ENCODE results near the gene ZSCAN16. TPM values are rescaled to one million over a fixed set of nuclear protein-coding genes. Genes with fewer than 3 reads are reported as not detected.

The ZSCAN16 gene
- total and polyA plus RNA-seq, 2 of the 13 experiments (the other 11 are each of a cell fraction or from before 2014, with no cell fraction given), result 5.7 to 12.7 TPM

DNA sequence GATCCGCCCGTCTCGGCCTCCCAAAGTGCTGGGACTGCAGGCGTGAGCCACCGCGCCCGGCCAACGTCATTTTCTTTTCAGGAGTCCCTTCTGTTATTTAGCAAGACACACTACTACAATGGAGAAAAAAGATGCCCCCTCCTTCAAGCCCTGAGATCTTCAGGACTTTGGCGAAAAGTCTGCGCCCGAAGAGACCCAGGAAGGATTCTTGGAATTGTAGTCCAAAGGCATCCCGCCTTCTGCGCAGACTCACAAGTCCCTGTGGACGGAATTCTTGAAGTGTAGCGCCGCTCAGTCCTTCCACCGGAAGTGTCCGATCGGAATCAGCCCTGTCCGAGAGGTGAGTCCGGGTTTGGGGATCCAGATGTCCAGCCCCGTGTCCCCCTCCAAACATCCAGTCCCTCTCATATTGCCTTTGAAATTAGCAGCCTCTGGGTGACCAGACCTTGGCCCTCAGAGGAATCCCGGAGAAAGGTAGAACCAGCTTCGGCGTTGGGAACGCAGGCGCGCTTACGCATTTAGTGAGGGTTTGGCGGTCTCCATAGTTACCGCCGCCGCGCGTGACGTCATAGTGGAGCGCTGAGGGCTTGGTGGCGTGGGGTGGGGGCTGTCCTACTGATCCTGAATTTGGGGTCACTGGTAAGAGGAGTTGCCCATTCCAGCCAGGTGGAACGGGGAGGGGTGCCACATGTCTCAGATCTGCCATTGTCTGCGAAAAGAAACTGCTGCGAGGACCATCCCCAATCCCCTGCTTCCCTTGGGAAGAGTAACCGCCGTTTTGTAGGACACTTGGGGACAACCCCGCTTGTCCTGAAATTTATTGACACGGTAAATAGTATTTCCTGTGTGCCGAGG is 43.6 kb upstream of the ZSCAN16 start (continued):
- TF ChIP-seq, protein P1, sequence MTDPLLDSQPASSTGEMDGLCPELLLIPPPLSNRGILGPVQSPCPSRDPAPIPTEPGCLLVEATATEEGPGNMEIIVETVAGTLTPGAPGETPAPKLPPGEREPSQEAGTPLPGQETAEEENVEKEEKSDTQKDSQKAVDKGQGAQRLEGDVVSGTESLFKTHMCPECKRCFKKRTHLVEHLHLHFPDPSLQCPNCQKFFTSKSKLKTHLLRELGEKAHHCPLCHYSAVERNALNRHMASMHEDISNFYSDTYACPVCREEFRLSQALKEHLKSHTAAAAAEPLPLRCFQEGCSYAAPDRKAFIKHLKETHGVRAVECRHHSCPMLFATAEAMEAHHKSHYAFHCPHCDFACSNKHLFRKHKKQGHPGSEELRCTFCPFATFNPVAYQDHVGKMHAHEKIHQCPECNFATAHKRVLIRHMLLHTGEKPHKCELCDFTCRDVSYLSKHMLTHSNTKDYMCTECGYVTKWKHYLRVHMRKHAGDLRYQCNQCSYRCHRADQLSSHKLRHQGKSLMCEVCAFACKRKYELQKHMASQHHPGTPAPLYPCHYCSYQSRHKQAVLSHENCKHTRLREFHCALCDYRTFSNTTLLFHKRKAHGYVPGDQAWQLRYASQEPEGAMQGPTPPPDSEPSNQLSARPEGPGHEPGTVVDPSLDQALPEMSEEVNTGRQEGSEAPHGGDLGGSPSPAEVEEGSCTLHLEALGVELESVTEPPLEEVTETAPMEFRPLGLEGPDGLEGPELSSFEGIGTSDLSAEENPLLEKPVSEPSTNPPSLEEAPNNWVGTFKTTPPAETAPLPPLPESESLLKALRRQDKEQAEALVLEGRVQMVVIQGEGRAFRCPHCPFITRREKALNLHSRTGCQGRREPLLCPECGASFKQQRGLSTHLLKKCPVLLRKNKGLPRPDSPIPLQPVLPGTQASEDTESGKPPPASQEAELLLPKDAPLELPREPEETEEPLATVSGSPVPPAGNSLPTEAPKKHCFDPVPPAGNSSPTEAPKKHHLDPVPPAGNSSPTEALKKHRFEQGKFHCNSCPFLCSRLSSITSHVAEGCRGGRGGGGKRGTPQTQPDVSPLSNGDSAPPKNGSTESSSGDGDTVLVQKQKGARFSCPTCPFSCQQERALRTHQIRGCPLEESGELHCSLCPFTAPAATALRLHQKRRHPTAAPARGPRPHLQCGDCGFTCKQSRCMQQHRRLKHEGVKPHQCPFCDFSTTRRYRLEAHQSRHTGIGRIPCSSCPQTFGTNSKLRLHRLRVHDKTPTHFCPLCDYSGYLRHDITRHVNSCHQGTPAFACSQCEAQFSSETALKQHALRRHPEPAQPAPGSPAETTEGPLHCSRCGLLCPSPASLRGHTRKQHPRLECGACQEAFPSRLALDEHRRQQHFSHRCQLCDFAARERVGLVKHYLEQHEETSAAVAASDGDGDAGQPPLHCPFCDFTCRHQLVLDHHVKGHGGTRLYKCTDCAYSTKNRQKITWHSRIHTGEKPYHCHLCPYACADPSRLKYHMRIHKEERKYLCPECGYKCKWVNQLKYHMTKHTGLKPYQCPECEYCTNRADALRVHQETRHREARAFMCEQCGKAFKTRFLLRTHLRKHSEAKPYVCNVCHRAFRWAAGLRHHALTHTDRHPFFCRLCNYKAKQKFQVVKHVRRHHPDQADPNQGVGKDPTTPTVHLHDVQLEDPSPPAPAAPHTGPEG (CRISPR knock-in tag; IDR thresholded peaks at IDR 0.05), result peak; percentile 89
- no peak for TF ChIP-seq ZNF773 (CRISPR knock-in tag; IDR thresholded peaks at IDR 0.05; ENCODE audit: borderline replicate concordance)
- TF ChIP-seq, protein P2, sequence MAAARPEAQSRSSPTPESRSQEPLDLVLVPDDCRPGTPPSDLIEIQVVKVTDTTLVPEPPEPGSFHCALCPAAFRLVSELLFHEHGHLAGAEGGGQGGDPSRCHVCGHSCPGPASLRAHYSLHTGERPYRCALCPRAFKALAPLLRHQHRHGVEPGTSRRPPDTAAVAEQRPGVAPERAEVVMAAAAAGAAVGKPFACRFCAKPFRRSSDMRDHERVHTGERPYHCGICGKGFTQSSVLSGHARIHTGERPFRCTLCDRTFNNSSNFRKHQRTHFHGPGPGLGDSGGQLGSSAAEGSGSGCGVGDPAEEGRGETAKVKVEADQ (CRISPR knock-in tag; IDR thresholded peaks at IDR 0.05; ENCODE audit: borderline replicate concordance), result peak; percentile 99
- TF ChIP-seq, protein P3, sequence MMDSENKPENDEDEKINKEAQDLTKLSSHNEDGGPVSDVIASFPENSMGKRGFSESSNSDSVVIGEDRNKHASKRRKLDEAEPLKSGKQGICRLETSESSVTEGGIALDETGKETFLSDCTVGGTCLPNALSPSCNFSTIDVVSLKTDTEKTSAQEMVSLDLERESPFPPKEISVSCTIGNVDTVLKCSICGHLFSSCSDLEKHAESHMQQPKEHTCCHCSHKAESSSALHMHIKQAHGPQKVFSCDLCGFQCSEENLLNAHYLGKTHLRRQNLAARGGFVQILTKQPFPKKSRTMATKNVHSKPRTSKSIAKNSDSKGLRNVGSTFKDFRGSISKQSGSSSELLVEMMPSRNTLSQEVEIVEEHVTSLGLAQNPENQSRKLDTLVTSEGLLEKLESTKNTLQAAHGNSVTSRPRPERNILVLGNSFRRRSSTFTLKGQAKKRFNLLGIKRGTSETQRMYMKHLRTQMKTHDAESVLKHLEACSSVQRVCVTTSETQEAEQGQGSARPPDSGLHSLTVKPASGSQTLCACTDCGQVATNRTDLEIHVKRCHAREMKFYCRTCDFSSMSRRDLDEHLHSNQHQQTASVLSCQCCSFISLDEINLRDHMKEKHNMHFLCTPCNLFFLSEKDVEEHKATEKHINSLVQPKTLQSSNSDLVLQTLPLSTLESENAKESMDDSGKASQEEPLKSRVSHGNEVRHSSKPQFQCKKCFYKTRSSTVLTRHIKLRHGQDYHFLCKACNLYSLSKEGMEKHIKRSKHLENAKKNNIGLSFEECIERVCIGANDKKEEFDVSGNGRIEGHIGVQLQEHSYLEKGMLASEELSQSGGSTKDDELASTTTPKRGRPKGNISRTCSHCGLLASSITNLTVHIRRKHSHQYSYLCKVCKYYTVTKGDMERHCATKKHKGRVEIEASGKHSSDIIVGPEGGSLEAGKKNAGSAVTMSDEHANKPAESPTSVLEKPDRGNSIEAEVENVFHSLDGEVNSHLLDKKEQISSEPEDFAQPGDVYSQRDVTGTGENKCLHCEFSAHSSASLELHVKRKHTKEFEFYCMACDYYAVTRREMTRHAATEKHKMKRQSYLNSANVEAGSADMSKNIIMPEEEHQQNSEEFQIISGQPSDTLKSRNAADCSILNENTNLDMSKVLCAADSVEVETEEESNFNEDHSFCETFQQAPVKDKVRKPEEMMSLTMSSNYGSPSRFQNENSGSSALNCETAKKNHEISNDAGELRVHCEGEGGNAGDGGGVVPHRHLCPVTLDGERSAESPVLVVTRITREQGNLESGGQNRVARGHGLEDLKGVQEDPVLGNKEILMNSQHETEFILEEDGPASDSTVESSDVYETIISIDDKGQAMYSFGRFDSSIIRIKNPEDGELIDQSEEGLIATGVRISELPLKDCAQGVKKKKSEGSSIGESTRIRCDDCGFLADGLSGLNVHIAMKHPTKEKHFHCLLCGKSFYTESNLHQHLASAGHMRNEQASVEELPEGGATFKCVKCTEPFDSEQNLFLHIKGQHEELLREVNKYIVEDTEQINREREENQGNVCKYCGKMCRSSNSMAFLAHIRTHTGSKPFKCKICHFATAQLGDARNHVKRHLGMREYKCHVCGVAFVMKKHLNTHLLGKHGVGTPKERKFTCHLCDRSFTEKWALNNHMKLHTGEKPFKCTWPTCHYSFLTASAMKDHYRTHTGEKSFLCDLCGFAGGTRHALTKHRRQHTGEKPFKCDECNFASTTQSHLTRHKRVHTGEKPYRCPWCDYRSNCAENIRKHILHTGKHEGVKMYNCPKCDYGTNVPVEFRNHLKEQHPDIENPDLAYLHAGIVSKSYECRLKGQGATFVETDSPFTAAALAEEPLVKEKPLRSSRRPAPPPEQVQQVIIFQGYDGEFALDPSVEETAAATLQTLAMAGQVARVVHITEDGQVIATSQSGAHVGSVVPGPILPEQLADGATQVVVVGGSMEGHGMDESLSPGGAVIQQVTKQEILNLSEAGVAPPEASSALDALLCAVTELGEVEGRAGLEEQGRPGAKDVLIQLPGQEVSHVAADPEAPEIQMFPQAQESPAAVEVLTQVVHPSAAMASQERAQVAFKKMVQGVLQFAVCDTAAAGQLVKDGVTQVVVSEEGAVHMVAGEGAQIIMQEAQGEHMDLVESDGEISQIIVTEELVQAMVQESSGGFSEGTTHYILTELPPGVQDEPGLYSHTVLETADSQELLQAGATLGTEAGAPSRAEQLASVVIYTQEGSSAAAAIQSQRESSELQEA (CRISPR knock-in tag; IDR thresholded peaks at IDR 0.05; ENCODE audit: not compliant biosample characterization), result no peak
- TF ChIP-seq SRSF4 (IDR thresholded peaks at IDR 0.05; ENCODE audit: low read depth, low read length, poor library complexity, severe bottlenecking), result no peak
- peak; percentile 45; the same call in 1 of the 2 replicates for TF ChIP-seq MAZ (IDR thresholded peaks at IDR 0.05; ENCODE audit: borderline replicate concordance, low read depth, low read length)
- peak; percentile 80 for TF ChIP-seq MAZ (CRISPR knock-in tag; IDR thresholded peaks at IDR 0.05; ENCODE audit: low read depth)
- TF ChIP-seq FIP1L1 (IDR thresholded peaks at IDR 0.05; ENCODE audit: borderline replicate concordance, insufficient read depth, low read depth, low read length), result no peak
- TF ChIP-seq KDM5A (IDR thresholded peaks at IDR 0.05; ENCODE audit: borderline replicate concordance, low read length), result peak; percentile 100
- TF ChIP-seq, protein P4, sequence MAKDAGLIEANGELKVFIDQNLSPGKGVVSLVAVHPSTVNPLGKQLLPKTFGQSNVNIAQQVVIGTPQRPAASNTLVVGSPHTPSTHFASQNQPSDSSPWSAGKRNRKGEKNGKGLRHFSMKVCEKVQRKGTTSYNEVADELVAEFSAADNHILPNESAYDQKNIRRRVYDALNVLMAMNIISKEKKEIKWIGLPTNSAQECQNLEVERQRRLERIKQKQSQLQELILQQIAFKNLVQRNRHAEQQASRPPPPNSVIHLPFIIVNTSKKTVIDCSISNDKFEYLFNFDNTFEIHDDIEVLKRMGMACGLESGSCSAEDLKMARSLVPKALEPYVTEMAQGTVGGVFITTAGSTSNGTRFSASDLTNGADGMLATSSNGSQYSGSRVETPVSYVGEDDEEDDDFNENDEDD (CRISPR knock-in tag; IDR thresholded peaks at IDR 0.05; ENCODE audit: borderline replicate concordance), result peak; percentile 80
